ENCODE measurements around the gene CELA2A.

The CELA2A gene

GRCh38 chr1:15423355-15424077 lies 33.0 kb upstream of the CELA2A start:
- Histone ChIP-seq H3K36me3 (peaks cover 0 to 31% (median 29%) of the 10 kb centered on the region in 3 donors), H3K4me3 (no peak overlapping the region), H3K4me1 (peaks cover 0 to 5% (median 0%) of the 10 kb centered on the region in 4 donors), H3K27me3 (no peaks in the 10 kb centered on the region), H3K27ac (no peak overlapping the region), H3K9me3 (no peaks in the 10 kb centered on the region)
- no peak for DNase-seq
- no peak for TF ChIP-seq CTCF (IDR thresholded peaks at IDR 0.05)
- intact Hi-C loops (cut with DNase I; ENCODE audit: low total_unique reads): no loop called here

GRCh38 chr1:15424146-15424667 lies 32.3 kb upstream of the CELA2A start:
- H3K27me3 ChIP-seq: no peaks in the 10 kb centered on the region
- H3K27ac ChIP-seq: no peak overlapping the region
- DNase-seq: no peak
- H3K4me1 ChIP-seq: peaks cover 0 to 3% (median 0%) of the 10 kb centered on the region in 4 donors
- no peaks in the 10 kb centered on the region for H3K9me3 ChIP-seq
- peaks cover 0 to 38% (median 33%) of the 10 kb centered on the region in 3 donors for H3K36me3 ChIP-seq
- TF ChIP-seq CTCF (IDR thresholded peaks at IDR 0.05): no peak
- no peak overlapping the region for H3K4me3 ChIP-seq
- intact Hi-C loops (cut with DNase I; ENCODE audit: low total_unique reads): no loop called here

GRCh38 chr1:15424981-15425380 lies 31.6 kb upstream of the CELA2A start:
- Histone ChIP-seq H3K27ac (no peak overlapping the region), H3K27me3 (no peaks in the 10 kb centered on the region), H3K9me3 (no peaks in the 10 kb centered on the region), H3K4me3 (no peak overlapping the region), H3K36me3 (peaks cover 0 to 43% (median 33%) of the 10 kb centered on the region in 3 donors), H3K4me1 (no peaks in the 10 kb centered on the region)
- TF ChIP-seq CTCF (IDR thresholded peaks at IDR 0.05): no peak
- DNase-seq: no peak
- intact Hi-C loops (cut with DNase I; ENCODE audit: low total_unique reads): no loop called here

- no peak for DNase-seq
- no peaks in the 10 kb centered on the region for H3K4me1 ChIP-seq
- no peak for TF ChIP-seq CTCF (IDR thresholded peaks at IDR 0.05)
- H3K27ac ChIP-seq: no peak overlapping the region
- intact Hi-C loops (cut with DNase I; ENCODE audit: low total_unique reads): no loop called here
- H3K4me3 ChIP-seq: no peak overlapping the region
- no peaks in the 10 kb centered on the region for H3K27me3 ChIP-seq
- H3K9me3 ChIP-seq: no peaks in the 10 kb centered on the region
- peaks cover 0 to 44% (median 33%) of the 10 kb centered on the region in 3 donors for H3K36me3 ChIP-seq
These were observed 31.0 kb upstream of the CELA2A start for GRCh38 chr1:15425521-15425920.

- Histone ChIP-seq H3K27ac (no peak overlapping the region), H3K4me3 (no peak overlapping the region), H3K27me3 (no peaks in the 10 kb centered on the region), H3K36me3 (peaks cover 0 to 48% (median 33%) of the 10 kb centered on the region in 3 donors), H3K4me1 (no peaks in the 10 kb centered on the region), H3K9me3 (no peaks in the 10 kb centered on the region)
- intact Hi-C loops (cut with DNase I; ENCODE audit: low total_unique reads): no loop called here
- DNase-seq: no peak
- TF ChIP-seq CTCF (IDR thresholded peaks at IDR 0.05): no peak
These were observed 30.6 kb upstream of the CELA2A start for GRCh38 chr1:15425958-15426357.

All from tibial artery (tissue), 4 donors.